Activated naive CD8-positive, alpha-beta T cell (primary cell): ENCODE results near the gene PBRM1.
A peak's percentile ranks its signal among the peaks of the same experiment; 100 is the strongest.

Experiments used
- H3K27ac Mint-ChIP-seq: one replicate; pipeline ENCODE4 v1.8.0; 2021; ENCODE audit warnings: mixed read lengths
- H3K27me3 Mint-ChIP-seq: one replicate; pipeline ENCODE4 v1.8.0; 2021; ENCODE audit warnings: mixed read lengths
- H3K36me3 Mint-ChIP-seq: one replicate; pipeline ENCODE4 v1.8.0; 2021; ENCODE audit warnings: mixed read lengths
- H3K4me1 Mint-ChIP-seq: one replicate; pipeline ENCODE4 v1.8.0; 2021; ENCODE audit warnings: low read depth, mixed read lengths
- H3K4me3 Mint-ChIP-seq: one replicate; pipeline ENCODE4 v1.8.0; 2021; ENCODE audit warnings: mild to moderate bottlenecking, mixed read lengths
- H3K9me3 Mint-ChIP-seq: one replicate; pipeline ENCODE4 v1.8.0; 2021; ENCODE audit warnings: low read depth, mixed read lengths

PBRM1 gene

DNA sequence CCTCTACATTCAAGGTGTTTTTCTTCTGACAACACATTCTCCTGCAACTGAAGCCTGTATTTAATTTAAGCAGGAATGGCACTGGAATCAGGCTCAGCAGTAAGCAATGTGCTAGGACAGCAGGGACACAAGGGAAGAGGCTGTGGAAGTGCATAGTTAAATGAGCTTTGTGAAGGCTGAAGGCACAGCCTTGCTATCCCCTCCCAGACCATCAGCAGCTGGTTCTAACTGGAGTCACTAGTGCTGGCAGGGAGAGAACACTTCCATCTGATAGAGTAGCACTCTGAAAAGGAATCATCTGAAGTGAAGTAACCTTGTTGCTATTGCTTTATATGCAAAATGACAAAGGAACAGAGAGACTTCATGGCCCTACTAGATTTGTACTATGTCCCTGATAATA is 134.6 kb downstream of the PBRM1 start:
- H3K27ac Mint-ChIP-seq = no peak overlapping the region

DNA sequence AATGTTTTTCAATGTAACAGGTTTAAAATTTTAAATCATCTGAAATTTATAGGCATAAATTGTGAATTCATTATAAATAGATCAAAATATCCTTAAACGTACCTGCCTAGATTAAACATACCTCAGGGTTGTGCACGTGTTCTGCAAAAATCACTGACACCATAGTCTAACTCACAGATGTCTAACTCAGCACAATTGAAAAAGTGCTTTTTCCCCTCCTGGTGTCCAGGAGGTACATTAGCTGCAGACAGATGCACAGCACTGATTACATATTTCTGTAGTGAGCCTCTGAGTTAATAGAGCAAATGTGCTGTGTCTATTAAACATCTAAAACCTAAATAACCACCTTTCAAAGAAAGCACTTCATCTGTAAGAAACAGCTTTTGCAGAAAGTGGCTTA is 138.6 kb downstream of the PBRM1 start:
- Mint-ChIP-seq H3K27me3 (no peaks in the 10 kb centered on the region), H3K4me3 (no peak overlapping the region), H3K27ac (peak overlapping the region; percentile 3), H3K36me3 (no peaks in the 10 kb centered on the region), H3K9me3 (no peaks in the 10 kb centered on the region), H3K4me1 (no peaks in the 10 kb centered on the region)

More for the DNA sequence above, 134.6 kb downstream of the PBRM1 start:
- no peaks in the 10 kb centered on the region for H3K27me3 Mint-ChIP-seq
- no peaks in the 10 kb centered on the region for H3K4me1 Mint-ChIP-seq
- H3K36me3 Mint-ChIP-seq = no peaks in the 10 kb centered on the region
- H3K4me3 Mint-ChIP-seq = no peak overlapping the region
- H3K9me3 Mint-ChIP-seq = no peaks in the 10 kb centered on the region

DNA sequence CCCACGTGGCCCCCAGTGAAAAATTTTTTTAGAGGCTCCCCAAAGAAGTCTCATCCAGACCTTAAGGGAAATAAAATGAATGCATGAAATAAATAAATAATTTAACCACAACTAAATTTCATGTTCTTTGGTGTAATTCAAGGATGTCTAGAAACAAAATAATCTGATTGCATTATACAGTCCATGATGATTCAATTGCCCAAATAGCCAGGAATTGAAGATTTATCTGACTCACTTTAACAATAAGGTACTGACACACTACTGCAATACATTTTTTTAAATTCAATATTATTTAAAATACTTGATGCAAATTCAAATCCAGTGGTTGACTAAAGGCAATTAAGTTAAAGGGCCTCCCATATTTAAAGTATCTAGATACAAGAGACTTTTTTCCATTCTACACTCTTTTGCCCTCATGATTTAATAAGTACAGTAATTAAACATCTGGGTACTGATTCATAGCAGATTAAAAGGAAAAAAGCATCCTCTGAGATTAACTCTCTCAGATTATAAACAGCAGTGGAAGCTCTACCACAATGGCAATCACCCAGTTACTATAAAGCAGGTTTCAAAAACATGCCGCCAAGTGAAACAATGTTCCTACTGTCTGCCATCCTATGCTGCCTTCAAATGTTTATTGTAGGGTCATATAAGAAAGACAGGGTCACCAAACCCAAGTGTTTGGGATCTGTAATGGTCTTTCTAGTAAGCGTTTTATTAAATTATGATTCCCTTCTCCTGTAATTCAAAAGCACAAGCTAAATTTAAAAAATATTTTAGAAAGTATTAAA is 139.4 kb downstream of the PBRM1 start:
- Mint-ChIP-seq H3K4me3 (no peak overlapping the region), H3K36me3 (no peaks in the 10 kb centered on the region), H3K4me1 (peaks cover 2% of the 10 kb centered on the region), H3K9me3 (no peaks in the 10 kb centered on the region), H3K27me3 (no peaks in the 10 kb centered on the region), H3K27ac (no peak overlapping the region)

DNA sequence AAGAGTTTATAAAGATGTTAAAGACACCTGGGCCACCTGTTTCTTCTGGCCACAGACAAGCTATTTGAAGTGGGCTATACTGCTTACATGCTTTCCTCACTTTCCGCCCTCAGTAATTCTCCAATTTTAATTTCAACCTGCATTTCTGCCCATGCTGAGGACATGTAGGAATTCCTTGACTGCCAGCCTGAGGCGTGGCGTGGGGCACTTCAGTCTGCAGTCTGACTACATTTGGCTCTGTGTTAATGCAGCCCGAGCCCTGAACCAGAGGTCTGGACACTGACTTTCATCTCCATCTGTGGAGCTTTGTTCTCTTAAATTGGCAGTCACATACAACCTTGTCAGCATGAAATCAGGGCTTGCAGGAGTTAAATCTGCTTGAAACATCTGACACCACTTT is 140.8 kb downstream of the PBRM1 start:
- Mint-ChIP-seq H3K4me3 (no peak overlapping the region), H3K27me3 (no peaks in the 10 kb centered on the region), H3K4me1 (peaks cover 9% of the 10 kb centered on the region), H3K9me3 (no peaks in the 10 kb centered on the region), H3K36me3 (no peaks in the 10 kb centered on the region), H3K27ac (peak overlapping the region; percentile 73)

DNA sequence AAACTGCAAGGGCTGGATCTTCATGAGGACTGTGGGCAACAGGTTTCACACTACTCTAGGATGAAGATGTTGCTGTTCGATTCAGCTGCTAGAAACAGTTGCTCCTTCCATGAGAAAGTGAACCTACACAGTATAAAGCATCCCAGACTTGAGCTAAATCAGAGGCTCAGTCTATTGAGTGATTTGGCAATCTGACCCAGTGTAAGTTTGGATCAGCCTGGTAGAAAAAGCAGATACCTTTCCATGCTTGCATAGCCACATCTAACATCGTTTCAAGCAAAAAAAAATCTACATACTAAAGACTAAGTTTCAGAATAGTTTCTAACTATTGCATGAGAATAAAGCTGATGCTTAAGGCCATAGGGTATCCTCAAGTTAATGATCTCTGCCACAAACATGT is 144.7 kb downstream of the PBRM1 start:
- Mint-ChIP-seq H3K4me3 (no peak overlapping the region), H3K4me1 (peaks cover 36% of the 10 kb centered on the region), H3K27me3 (no peaks in the 10 kb centered on the region), H3K27ac (no peak overlapping the region), H3K36me3 (peaks cover 13% of the 10 kb centered on the region), H3K9me3 (no peaks in the 10 kb centered on the region)

DNA sequence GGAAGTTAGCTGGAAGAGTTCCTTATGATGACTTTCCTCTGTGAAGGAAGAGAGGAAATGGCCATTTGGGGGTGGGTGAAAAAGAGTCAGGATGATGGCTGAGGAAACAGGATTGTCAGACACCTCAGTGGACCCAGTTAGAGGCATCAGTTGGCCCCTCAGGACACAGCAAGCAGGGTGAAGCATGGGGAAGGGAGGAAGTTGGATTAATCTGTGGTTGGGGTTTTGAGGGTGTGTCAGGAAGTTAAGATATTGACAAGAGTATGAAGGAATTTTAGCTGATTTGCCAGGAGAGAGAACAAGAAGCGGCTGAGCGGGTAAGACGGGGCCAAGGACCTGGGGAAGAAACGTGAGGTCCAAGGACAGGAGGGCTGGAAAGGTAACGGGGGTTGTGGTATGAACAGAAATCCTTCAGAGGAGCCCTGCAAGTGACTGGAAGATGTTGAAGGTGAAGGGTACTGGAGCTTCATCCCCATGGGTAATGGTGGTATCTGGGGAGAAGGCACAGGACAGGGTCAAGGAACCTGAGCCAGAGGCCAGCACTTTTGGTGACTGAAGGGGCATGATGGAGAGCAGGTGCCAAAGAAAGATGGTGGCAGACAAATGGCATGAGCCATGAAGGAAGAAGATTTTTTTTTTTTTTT is 146.6 kb downstream of the PBRM1 start:
- no peaks in the 10 kb centered on the region for H3K27me3 Mint-ChIP-seq
- H3K4me3 Mint-ChIP-seq = peak overlapping the region; percentile 100
- peaks cover 45% of the 10 kb centered on the region for H3K4me1 Mint-ChIP-seq
- H3K36me3 Mint-ChIP-seq = peaks cover 13% of the 10 kb centered on the region
- no peaks in the 10 kb centered on the region for H3K9me3 Mint-ChIP-seq
- H3K27ac Mint-ChIP-seq = peak overlapping the region; percentile 67

DNA sequence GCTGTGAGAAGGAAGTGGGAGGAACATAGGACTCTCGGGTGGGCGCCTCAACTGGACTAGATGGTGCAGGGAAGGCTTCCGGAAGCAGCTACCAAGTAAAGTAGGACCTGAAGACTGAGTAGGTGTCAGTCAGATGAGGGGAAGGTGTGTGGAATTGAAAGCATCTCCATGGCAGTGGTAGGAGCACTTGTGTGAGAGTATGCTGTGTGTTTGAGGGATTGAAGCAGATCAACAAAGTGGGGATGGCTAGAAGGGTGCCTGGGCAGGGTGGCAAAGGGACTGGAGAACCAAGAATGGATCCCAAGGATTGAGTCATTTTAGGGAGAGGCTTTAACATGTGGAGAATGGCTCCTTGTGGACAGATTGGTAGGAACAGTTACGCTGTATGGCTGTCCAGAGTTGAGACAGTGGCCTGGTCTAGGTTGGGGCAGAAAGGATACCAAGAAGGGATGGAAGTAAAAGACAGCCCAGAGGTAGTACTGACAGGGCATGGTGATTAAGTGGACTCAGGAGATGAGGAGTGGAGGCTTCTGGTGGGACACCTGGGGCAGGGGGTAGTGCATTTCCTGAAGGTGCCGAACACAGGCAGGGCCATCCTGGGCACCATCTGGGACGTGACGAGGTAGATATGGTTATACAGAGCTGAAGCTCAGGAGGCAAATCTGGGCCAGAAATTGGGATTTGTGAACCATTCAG is 147.8 kb downstream of the PBRM1 start:
- Mint-ChIP-seq H3K27me3 (no peaks in the 10 kb centered on the region), H3K4me1 (peaks cover 45% of the 10 kb centered on the region), H3K36me3 (peaks cover 13% of the 10 kb centered on the region), H3K27ac (peak overlapping the region; percentile 99), H3K4me3 (peak overlapping the region; percentile 100), H3K9me3 (no peaks in the 10 kb centered on the region)

DNA sequence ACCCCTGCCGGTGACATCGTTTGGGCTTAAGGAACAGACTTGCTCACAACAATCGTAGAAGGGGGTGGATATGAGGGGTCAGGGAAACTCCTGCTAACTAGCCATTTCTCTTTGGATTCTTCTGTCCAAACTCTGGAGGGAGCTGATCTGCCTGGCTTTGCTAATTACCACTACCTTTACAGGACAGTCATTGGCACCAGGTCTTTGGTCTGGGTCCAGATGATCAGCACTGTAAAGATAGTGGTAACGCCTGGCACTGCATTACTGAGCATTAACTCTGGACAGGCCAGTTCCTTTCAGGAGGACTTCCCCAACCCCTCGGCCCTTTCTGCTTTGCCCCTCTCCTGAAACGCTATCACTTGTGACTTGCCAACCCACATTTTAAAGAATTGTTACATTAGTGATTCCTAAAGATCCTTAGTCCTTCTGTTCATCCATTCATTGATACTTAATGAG is 148.5 kb downstream of the PBRM1 start:
- Mint-ChIP-seq H3K4me3 (peak overlapping the region; percentile 100), H3K9me3 (no peaks in the 10 kb centered on the region), H3K27ac (peak overlapping the region; percentile 99), H3K27me3 (no peaks in the 10 kb centered on the region), H3K36me3 (peaks cover 13% of the 10 kb centered on the region), H3K4me1 (peaks cover 49% of the 10 kb centered on the region)

DNA sequence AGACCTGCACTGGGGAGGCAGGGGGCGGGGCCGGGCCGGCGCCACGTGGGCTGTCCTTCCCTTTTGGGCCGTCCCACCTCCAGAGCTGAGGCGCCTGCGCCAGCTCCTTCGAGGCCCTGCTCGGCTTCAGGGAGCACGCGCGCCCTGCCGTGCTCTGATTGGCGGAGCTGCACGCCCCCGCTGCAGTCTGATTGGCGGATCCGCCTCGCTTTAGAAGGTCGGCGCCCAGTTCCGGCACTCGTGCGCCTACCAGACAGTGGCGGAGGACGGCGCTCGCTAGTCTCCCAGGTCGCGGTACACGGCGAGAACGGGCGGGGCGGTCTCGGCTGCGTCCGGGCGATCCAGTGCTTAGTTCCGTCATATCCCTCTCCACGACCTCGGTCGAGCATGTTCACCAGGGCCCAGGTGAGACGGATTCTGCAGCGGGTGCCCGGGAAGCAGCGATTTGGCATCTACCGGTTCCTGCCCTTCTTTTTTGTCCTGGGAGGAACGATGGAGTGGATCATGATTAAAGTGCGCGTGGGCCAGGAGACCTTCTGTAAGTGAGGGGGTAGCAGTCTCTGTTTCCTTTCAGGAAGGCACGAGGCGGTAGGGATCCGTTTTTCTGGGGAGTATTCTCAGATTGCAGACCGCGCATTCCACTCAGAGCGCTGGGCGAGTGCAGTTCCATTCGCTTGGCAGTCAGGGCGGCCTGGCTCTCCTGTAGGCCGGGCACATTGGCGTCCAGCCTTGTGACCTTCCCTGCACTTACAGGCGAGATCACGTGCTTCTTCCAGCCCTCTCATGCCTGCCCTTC is 149.1 kb downstream of the PBRM1 start, which contains the start of gene UQCC5:
UQCC5 (plus strand) TSS at position 237 of the 796 bp plus-strand sequence; CDS start at position 388, 151 bp downstream.
- Mint-ChIP-seq H3K36me3 (peaks cover 13% of the 10 kb centered on the region), H3K4me1 (peaks cover 47% of the 10 kb centered on the region), H3K9me3 (no peaks in the 10 kb centered on the region), H3K27ac (peak within 1 kb of the TSS; percentile 99), H3K27me3 (no peaks in the 10 kb centered on the region), H3K4me3 (peak within 1 kb of the TSS; percentile 100)

DNA sequence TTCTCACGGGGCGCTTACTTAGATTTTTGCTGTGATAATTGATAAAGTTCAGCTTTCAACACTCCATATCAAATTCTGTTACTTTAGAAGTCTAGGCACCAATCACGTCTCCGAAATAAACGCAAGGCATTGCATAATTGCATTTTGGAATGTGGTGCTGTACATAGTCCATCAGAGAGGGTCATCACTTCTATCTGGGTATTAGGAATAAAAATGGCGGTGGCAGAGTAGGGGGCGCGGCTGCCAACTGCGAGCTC is 149.7 kb downstream of the PBRM1 start:
- Mint-ChIP-seq H3K27me3 (no peaks in the 10 kb centered on the region), H3K4me3 (peak overlapping the region; percentile 100), H3K9me3 (no peaks in the 10 kb centered on the region), H3K4me1 (peaks cover 47% of the 10 kb centered on the region), H3K36me3 (peaks cover 13% of the 10 kb centered on the region), H3K27ac (peak overlapping the region; percentile 66)

DNA sequence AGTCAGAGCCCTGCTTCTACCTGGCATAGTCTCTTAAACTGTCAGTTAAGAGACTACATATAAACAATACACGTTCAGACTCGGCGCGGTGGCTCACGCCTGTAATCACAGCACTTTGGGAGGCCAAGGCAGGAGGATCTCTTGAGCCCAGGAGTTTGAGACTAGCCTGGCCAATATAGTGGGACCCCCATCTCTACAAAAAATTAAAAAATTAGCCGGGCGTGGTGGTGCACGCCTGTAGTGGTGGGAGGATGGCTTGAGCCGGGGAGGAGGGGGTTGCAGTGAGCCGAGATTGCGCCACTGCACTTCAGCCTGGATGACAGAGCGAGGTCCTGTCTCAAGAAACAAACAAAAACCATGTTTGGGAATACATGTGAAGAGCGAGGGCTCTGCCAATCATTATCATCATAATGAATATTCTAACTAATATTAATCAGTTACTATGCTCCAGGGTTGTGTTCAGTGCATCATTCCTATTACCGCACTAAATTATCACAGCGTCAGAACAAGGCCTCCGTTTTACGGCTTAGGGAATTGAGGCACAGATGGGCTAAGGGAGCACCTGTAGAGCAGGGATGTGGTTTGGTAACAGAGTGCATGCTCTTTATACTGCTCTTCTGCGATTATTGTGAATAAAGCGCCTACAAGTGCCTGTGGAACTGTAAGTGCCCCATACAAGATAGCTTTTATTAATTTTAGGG is 150.2 kb downstream of the PBRM1 start:
- Mint-ChIP-seq H3K9me3 (no peaks in the 10 kb centered on the region), H3K4me1 (peaks cover 46% of the 10 kb centered on the region), H3K27ac (peak overlapping the region; percentile 41), H3K4me3 (peak overlapping the region; percentile 100), H3K36me3 (peaks cover 13% of the 10 kb centered on the region), H3K27me3 (no peaks in the 10 kb centered on the region)

DNA sequence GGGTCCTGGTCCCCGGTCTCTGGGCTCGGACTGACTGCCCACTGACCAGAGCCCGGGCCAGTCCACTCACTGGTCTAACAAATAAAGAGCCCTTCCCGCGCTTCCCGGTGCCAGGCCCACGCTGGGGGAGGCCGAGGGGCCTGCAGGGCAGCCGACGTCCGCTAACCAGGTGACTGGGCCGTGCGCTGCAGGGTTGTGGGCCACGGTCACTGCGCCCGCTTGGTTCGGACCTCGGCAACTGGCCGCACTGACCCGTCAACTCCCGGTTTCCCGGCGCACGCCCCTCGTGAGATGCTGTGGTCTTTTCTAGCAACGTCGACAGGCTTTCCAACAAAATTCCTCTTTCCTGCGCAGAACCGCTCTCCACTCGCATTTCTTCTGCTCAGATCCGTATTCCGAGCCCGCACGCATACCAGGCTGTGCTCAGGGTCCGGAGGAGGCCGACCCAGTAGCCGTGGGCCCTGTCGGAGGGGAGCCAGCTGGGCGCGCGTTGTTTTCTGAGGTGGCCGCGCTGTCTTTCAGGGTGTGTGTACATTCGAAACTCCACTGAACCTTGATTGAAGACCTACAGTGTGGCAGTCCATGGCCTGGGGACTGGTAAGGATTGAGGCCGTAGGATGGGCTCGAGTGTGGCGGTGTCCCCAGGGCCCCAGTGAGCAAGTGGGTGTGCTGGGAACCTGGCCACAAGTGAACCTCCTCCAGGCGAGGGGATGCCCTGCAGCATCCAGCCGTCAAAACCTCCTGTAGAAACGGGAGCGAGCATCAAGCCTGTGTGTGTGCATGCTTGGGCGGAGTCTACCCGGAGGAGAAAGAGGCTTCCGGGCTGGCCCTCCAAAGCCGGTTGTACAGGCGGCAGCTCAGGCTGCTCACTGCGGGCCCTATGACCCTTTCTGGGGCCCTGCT is 151.2 kb downstream of the PBRM1 start:
- H3K27ac Mint-ChIP-seq = peak overlapping the region; percentile 58
- H3K36me3 Mint-ChIP-seq = peaks cover 13% of the 10 kb centered on the region
- H3K27me3 Mint-ChIP-seq = no peaks in the 10 kb centered on the region
- no peaks in the 10 kb centered on the region for H3K9me3 Mint-ChIP-seq
- H3K4me3 Mint-ChIP-seq = peak overlapping the region; percentile 100
- peaks cover 38% of the 10 kb centered on the region for H3K4me1 Mint-ChIP-seq

DNA sequence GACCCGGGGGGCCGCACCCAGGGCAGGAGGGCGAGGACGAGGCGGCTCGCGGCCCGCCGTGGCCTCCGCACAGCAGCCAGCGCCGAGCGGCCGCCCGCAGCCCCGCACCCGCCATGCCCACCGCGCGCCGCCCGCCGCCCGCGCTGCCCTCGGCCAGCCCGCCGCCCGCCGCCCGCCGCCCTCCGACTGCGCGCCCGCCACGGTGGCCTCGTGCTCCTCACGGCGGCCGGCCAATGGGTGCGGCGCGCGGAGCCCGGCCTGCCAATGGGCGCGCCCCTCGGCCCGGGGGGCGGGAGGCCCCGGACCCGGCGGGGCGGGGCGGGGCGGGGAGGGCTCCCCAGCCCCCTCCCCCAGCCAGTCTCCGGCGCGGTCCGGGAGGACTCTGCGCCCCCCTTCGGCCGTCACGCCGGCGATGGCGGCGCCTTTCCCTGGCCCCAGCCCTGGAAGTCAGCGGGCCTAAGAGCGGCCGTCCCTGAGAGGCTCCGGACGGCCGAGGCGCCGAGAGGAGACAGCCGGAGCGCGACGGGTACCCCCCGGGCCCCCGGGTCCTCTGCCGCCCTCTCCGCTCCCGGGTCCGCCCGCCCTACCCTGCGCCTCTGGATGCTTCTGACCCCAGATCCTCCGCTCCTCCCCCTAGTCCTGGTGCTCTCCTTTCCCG is 152.0 kb downstream of the PBRM1 start, which contains the start of gene NT5DC2:
NT5DC2 (minus strand) TSS at position 235 of the 658 bp plus-strand sequence; CDS start at position 115, 120 bp downstream.
- Mint-ChIP-seq H3K36me3 (peaks cover 6% of the 10 kb centered on the region), H3K27ac (peak within 1 kb of the TSS; percentile 58), H3K4me1 (peaks cover 31% of the 10 kb centered on the region), H3K4me3 (peak within 1 kb of the TSS; percentile 100), H3K27me3 (no peaks in the 10 kb centered on the region), H3K9me3 (no peaks in the 10 kb centered on the region)
